AG10803 (cell line): ENCODE data around the gene TCF25.
A peak's percentile ranks its signal among the peaks of the same experiment; 100 is the strongest.
"Not testable (repeated sequence)": the region's sequence is repeated elsewhere in the genome, so short reads cannot be mapped to it uniquely, and the experiment has no call there.

ENCODE experiments used
- DNase-seq: peaks from one replicate; pipeline ENCODE4 v3.0.0; 2010; ENCODE audit warnings: low read depth
- H3K4me3 ChIP-seq: 2 replicates; pipeline ENCODE4 v1.5.1; 2011; ENCODE audit warnings: mild to moderate bottlenecking, low read length, control low read depth
- CTCF ChIP-seq: conservative IDR thresholded peaks from 2 replicates; pipeline ENCODE4 v1.5.1; 2011; ENCODE audit warnings: mild to moderate bottlenecking, low read length, control low read depth, inconsistent platforms

Gene TCF25

GRCh38 chr16:89873972-89874689 lies 739 bp downstream of the TCF25 start:
- TF ChIP-seq CTCF: no peak
- DNase-seq: peak; percentile 94
- peak overlapping the region; percentile 91 for H3K4me3 ChIP-seq

- not testable (repeated sequence) for DNase-seq, H3K4me3 ChIP-seq
Observed at GRCh38 chr16:89879123-89879522, 5.7 kb downstream of the TCF25 start.

GRCh38 chr16:89880477-89881367 lies 7.3 kb downstream of the TCF25 start:
- H3K4me3 ChIP-seq: no peak overlapping the region
- TF ChIP-seq CTCF: no peak
- no peak for DNase-seq

GRCh38 chr16:89881368-89881730 lies 8.0 kb downstream of the TCF25 start:
- no peak overlapping the region for H3K4me3 ChIP-seq
- DNase-seq: no peak
- TF ChIP-seq CTCF: no peak

- TF ChIP-seq CTCF: no peak
- no peak overlapping the region for H3K4me3 ChIP-seq
- no peak for DNase-seq
Observed at GRCh38 chr16:89883346-89884040, 10.1 kb downstream of the TCF25 start.

GRCh38 chr16:89884041-89884421 lies 10.6 kb downstream of the TCF25 start:
- no peak for DNase-seq
- H3K4me3 ChIP-seq: no peak overlapping the region
- no peak for TF ChIP-seq CTCF

- TF ChIP-seq CTCF: no peak
- H3K4me3 ChIP-seq: no peak overlapping the region
- no peak for DNase-seq
Observed at GRCh38 chr16:89887243-89887642, 13.9 kb downstream of the TCF25 start.
